GM23338 (cell line): ENCODE results near the gene GRK4. TPM values are rescaled to one million over a fixed set of nuclear protein-coding genes. Genes with fewer than 3 reads are reported as not detected.

Source experiments
- ATAC-seq: fragments of 200-7000 bp; cut with Tn5 transposase; 3 replicates; pipeline ENCODE4 v1.9.1; 2020
- DNase-seq: peaks from one replicate; pipeline ENCODE4 v3.0.0-alpha.2; 2015; ENCODE audit warnings: low spot score
- H2AFZ ChIP-seq: fragments of 200-600 bp; sonication (generic); 2 replicates; pipeline ENCODE4 v1.8.0; 2016; ENCODE audit warnings: antibody characterized with exemption, mild to moderate bottlenecking, moderate library complexity
- H3F3A ChIP-seq: fragments of 200-600 bp; sonication (generic); replicated peaks from 2 replicates; pipeline ENCODE4 v1.8.0; 2017; ENCODE audit warnings: antibody characterized with exemption, mixed run types, low read depth
- H3K27ac ChIP-seq: fragments of 200-600 bp; sonication (generic); 2 replicates; pipeline ENCODE4 v1.6.1; 2016; ENCODE audit warnings: low read depth
- H3K27me3 ChIP-seq: fragments of 200-600 bp; sonication (generic); 2 replicates; pipeline ENCODE4 v1.8.0; 2016; ENCODE audit warnings: mild to moderate bottlenecking, mixed run types, moderate library complexity; ENCODE audit not compliant: insufficient read depth
- H3K36me3 ChIP-seq: fragments of 200-600 bp; sonication (generic); 2 replicates; pipeline ENCODE4 v1.8.0; 2016; ENCODE audit warnings: mild to moderate bottlenecking; ENCODE audit not compliant: insufficient read depth
- H3K4me1 ChIP-seq: fragments of 200-600 bp; sonication (generic); 2 replicates; pipeline ENCODE4 v1.8.0; 2016; ENCODE audit warnings: mild to moderate bottlenecking, moderate library complexity; ENCODE audit not compliant: insufficient read depth
- H3K4me2 ChIP-seq: fragments of 200-600 bp; sonication (generic); 2 replicates; pipeline ENCODE4 v1.7.1; 2017; ENCODE audit warnings: mixed run types
- H3K4me3 ChIP-seq: fragments of 200-600 bp; sonication (generic); 2 replicates; pipeline ENCODE4 v1.6.1; 2016; ENCODE audit warnings: mixed run types
- H3K79me2 ChIP-seq: fragments of 200-600 bp; sonication (generic); replicated peaks from 2 replicates; pipeline ENCODE4 v1.8.0; 2017; ENCODE audit warnings: mild to moderate bottlenecking; ENCODE audit not compliant: insufficient read depth
- H3K9me2 ChIP-seq: fragments of 200-600 bp; sonication (generic); 2 replicates; pipeline ENCODE4 v1.8.0; 2017; ENCODE audit not compliant: insufficient read depth
- H4K20me1 ChIP-seq: fragments of 200-600 bp; sonication (generic); replicated peaks from 2 replicates; pipeline ENCODE4 v1.8.0; 2017; ENCODE audit warnings: mild to moderate bottlenecking; ENCODE audit not compliant: insufficient read depth
- H3K27ac Mint-ChIP-seq: 2 replicates; pipeline ENCODE4 v1.8.0; 2020; ENCODE audit warnings: inconsistent platforms, mild to moderate bottlenecking, moderate library complexity, mixed read lengths
- H3K27me3 Mint-ChIP-seq: 3 replicates; pipeline ENCODE4 v1.8.0; 2022; ENCODE audit warnings: low read depth, mild to moderate bottlenecking, moderate library complexity, mixed read lengths, inconsistent platforms; ENCODE audit not compliant: insufficient read depth, poor library complexity
- H3K36me3 Mint-ChIP-seq: 3 replicates; pipeline ENCODE4 v1.8.0; 2021; ENCODE audit warnings: low read depth, mild to moderate bottlenecking, inconsistent platforms, moderate library complexity, mixed read lengths
- H3K4me1 Mint-ChIP-seq: 3 replicates; pipeline ENCODE4 v1.8.0; 2020; ENCODE audit warnings: mild to moderate bottlenecking, inconsistent platforms, mixed read lengths
- H3K4me3 Mint-ChIP-seq: 3 replicates; pipeline ENCODE4 v1.8.0; 2021; ENCODE audit warnings: moderate library complexity, mild to moderate bottlenecking, inconsistent platforms, mixed read lengths
- H3K9me3 Mint-ChIP-seq: 3 replicates; pipeline ENCODE4 v1.8.0; 2020; ENCODE audit warnings: moderate library complexity, mild to moderate bottlenecking, inconsistent platforms, mixed read lengths
- CREB1 ChIP-seq: fragments of 250-450 bp; sonication (Bioruptor Pico); IDR thresholded peaks from 2 replicates; pipeline ENCODE4 v1.5.0; 2020; ENCODE audit warnings: low read depth, mild to moderate bottlenecking, moderate library complexity
- CTCF ChIP-seq, 2 experiments: fragments of 200-600 bp in 1 of 2; sonication (generic) in 1 of 2; conservative IDR thresholded peaks; 2 replicates each; pipeline versions ENCODE4 v1.5.1 to v1.6.1; 2016 to 2017; ENCODE audit warnings: antibody characterized with exemption in 2 of 2, low read depth in 2 of 2, mild to moderate bottlenecking in 2 of 2, moderate library complexity in 1 of 2
- ETS1 ChIP-seq: IDR thresholded peaks from 2 replicates; pipeline ENCODE4 v1.6.1; 2016; ENCODE audit warnings: antibody characterized with exemption
- EZH2 ChIP-seq: fragments of 200-600 bp; sonication (generic); IDR thresholded peaks from one replicate; pipeline ENCODE4 v1.8.0; 2017; ENCODE audit warnings: antibody characterized with exemption, mild to moderate bottlenecking, low read depth; ENCODE audit not compliant: unreplicated experiment
- POLR2AphosphoS5 ChIP-seq: IDR thresholded peaks from 2 replicates; pipeline ENCODE4 v1.6.1; 2016; ENCODE audit warnings: antibody characterized with exemption, low read depth
- STAT1 ChIP-seq: IDR thresholded peaks from one replicate; pipeline ENCODE4 v1.6.1; 2016; ENCODE audit warnings: antibody characterized with exemption; ENCODE audit not compliant: unreplicated experiment
- ZNF114 ChIP-seq: fragments of 250-450 bp; sonication (Bioruptor Pico); IDR thresholded peaks from 2 replicates; pipeline ENCODE4 v1.5.0; 2020; ENCODE audit warnings: mild to moderate bottlenecking, moderate library complexity
- ZNF331 ChIP-seq: fragments of 250-450 bp; sonication (Bioruptor Pico); IDR thresholded peaks from 2 replicates; pipeline ENCODE4 v1.5.0; 2020; ENCODE audit warnings: low read depth, mild to moderate bottlenecking, moderate library complexity
- ZNF462 ChIP-seq: fragments of 250-450 bp; sonication (Bioruptor Pico); IDR thresholded peaks from 2 replicates; pipeline ENCODE4 v1.5.0; 2020; ENCODE audit warnings: mild to moderate bottlenecking, moderate library complexity
- polyA plus RNA-seq: library from polyadenylated mRNA; unstranded; fragments of >200 nt; fragmentation: Nextera tagmentation; extraction: Ambion mirVana; gene quantifications from 2 replicates; pipeline ENCODE4 v1.2.1, GENCODE V29; 2016
- total RNA-seq: library from RNA; depleted of rRNA; stranded (reverse); fragments of >200 nt; shearing (Covaris generic); gene quantifications from 2 replicates; pipeline ENCODE4 v1.2.3, GENCODE V29; 2014

GRK4 gene
- total and polyA plus RNA-seq, 2 experiments from 2014 or later, result 1.3 to 1.4 TPM

- TF ChIP-seq ZNF462 (CRISPR knock-in tag) (no peak), CTCF (conservative IDR thresholded peaks at IDR 0.05; ENCODE audit: low read depth in 2 of 2) (no peak), POLR2AphosphoS5 (no peak)
Observed at GRCh38 chr4:2943364-2944090, 19.8 kb upstream of the GRK4 start (continued).

DNA sequence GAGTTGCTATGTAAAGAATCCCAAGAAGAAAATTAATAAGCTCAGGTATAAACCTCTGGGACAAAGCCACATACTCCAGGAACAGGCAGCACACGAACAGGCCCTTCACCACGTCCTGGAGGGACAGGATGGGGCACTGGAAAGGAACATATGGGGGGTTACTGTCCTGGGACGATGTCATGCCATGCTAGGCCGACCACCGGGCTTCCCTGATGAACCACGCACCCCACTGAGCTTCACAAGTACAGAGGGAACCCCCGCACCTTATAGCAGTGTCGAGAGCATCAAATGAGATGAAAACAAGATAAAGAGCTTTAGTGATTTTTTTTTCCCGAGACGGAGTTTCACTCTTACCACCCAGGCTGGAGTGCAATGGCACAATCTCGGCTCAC, 19.3 kb upstream of the GRK4 start:
- H3K27ac ChIP-seq, result no peak overlapping the region
- no peaks in the 10 kb centered on the region for H3K9me2 ChIP-seq
- Mint-ChIP-seq H3K4me1 (no peaks in the 10 kb centered on the region), H3K4me3 (no peak overlapping the region), H3K27ac (no peak overlapping the region), H3K36me3 (peaks cover 97% of the 10 kb centered on the region), H3K9me3 (no peaks in the 10 kb centered on the region; the same call in 2 of the 3 replicates), H3K27me3 (peaks cover 18% of the 10 kb centered on the region)
- ATAC-seq (no peak), DNase-seq (no peak)
- no peak overlapping the region for H3K4me2 ChIP-seq
- no peak overlapping the region for H2AFZ ChIP-seq
- peaks cover 47% of the 10 kb centered on the region for H3K36me3 ChIP-seq
- no peak overlapping the region for H3K4me3 ChIP-seq
- H3K4me1 ChIP-seq, result no peaks in the 10 kb centered on the region
- H3K27me3 ChIP-seq, result no peaks in the 10 kb centered on the region
- H3F3A ChIP-seq, result peaks cover 13% of the 10 kb centered on the region; the same call in 1 of the 2 replicates
- H4K20me1 ChIP-seq, result peaks cover 22% of the 10 kb centered on the region
- H3K79me2 ChIP-seq, result no peaks in the 10 kb centered on the region; the same call in 1 of the 2 replicates
- TF ChIP-seq ZNF331 (CRISPR knock-in tag) (no peak), ZNF114 (CRISPR knock-in tag) (no peak), CREB1 (CRISPR knock-in tag) (no peak), ETS1 (no peak), STAT1 (no peak), EZH2 (no peak)
